ENCODE results near the gene HES3.
A peak's percentile ranks its signal among the peaks of the same experiment; 100 is the strongest.

HES3 gene

GRCh38 chr1:6205849-6206519 lies 38.0 kb upstream of the HES3 start, which contains the start of gene RNF207:
RNF207 (plus strand) TSS chr1:6206119; CDS start chr1:6206536, 417 bp downstream.
- H3K4me1 ChIP-seq (ENCODE audit: control insufficient read depth in 2 of 2, insufficient read depth in 1 of 2, low read depth in 1 of 2, low read length in 2 of 2): peaks cover 12 to 16% of the 10 kb centered on the region in 2 donors
- H2BK12ac ChIP-seq (ENCODE audit: low read length): peak within 1 kb of the TSS; percentile 84
- peak within 1 kb of the TSS; percentile 81 for H3K9ac ChIP-seq (ENCODE audit: low read depth, low read length, poor library complexity)
- peak within 1 kb of the TSS; percentile 94 for H3K18ac ChIP-seq (ENCODE audit: low read length)
- peak within 1 kb of the TSS; percentile 78 for H2AFZ ChIP-seq (ENCODE audit: low read length)
- peaks cover 0 to 2% of the 10 kb centered on the region in 2 donors for H3K9me3 ChIP-seq (replicated peaks in 1 of 2; ENCODE audit: control insufficient read depth in 2 of 2, insufficient read depth in 1 of 2, low read depth in 1 of 2, low read length in 2 of 2)
- H3K23ac ChIP-seq (ENCODE audit: low read depth, low read length, poor library complexity): peak within 1 kb of the TSS; percentile 85
- no CpG with 5 or more reads among the region's 66 CpGs for WGBS, 2 donors (ENCODE audit: extremely low coverage in 2 of 2, insufficient read length in 2 of 2, insufficient replicate concordance in 1 of 2)
- H3K4me2 ChIP-seq (ENCODE audit: insufficient read depth, low read length, poor library complexity, severe bottlenecking): peak within 1 kb of the TSS; percentile 62
- H2BK15ac ChIP-seq (ENCODE audit: low read length): peak within 1 kb of the TSS; percentile 81
- peak within 1 kb of the TSS; percentile 1 for H3K27ac ChIP-seq (replicated peaks; ENCODE audit: low read length)
- no peak within 1 kb of the TSS for H4K91ac ChIP-seq (ENCODE audit: low read depth, low read length, poor library complexity)
- H3K4me3 ChIP-seq (ENCODE audit: low read length in 2 of 2): peak within 1 kb of the TSS; percentile 33 to 51
- peaks cover 21 to 42% (median 31%) of the 10 kb centered on the region in 3 experiments for H3K27me3 ChIP-seq (ENCODE audit: control insufficient read depth in 3 of 3, insufficient read depth in 3 of 3, low read depth in 1 of 3, low read length in 3 of 3)
- no peak for DNase-seq (ENCODE audit: low spot score)
- H3K4ac ChIP-seq (ENCODE audit: low read length): no peak within 1 kb of the TSS
- H4K8ac ChIP-seq (ENCODE audit: low read depth, low read length): no peak within 1 kb of the TSS
- no peaks in the 10 kb centered on the region for H3K36me3 ChIP-seq (replicated peaks in 1 of 2; ENCODE audit: control insufficient read depth in 2 of 2, insufficient read depth in 2 of 2, low read length in 2 of 2)
- peak within 1 kb of the TSS; percentile 88 for H2AK5ac ChIP-seq (ENCODE audit: low read depth, low read length)
- peak within 1 kb of the TSS; percentile 100 for H2BK120ac ChIP-seq (ENCODE audit: low read depth, low read length)
- H3K79me1 ChIP-seq (ENCODE audit: low read depth, low read length): peaks cover 1% of the 10 kb centered on the region
- no peak within 1 kb of the TSS for H2BK5ac ChIP-seq (ENCODE audit: low read length)
- peak within 1 kb of the TSS; percentile 94 for H3K14ac ChIP-seq (ENCODE audit: low read length)

GRCh38 chr1:6206520-6206855 lies 37.5 kb upstream of the HES3 start:
- H3K23ac ChIP-seq (ENCODE audit: low read depth, low read length, poor library complexity): peak overlapping the region; percentile 85
- H3K18ac ChIP-seq (ENCODE audit: low read length): peak overlapping the region; percentile 94
- H3K9me3 ChIP-seq (replicated peaks in 1 of 2; ENCODE audit: control insufficient read depth in 2 of 2, insufficient read depth in 1 of 2, low read depth in 1 of 2, low read length in 2 of 2): peaks cover 0 to 2% of the 10 kb centered on the region in 2 donors
- H2BK15ac ChIP-seq (ENCODE audit: low read length): no peak overlapping the region
- H3K79me1 ChIP-seq (ENCODE audit: low read depth, low read length): peaks cover 1% of the 10 kb centered on the region
- H3K4ac ChIP-seq (ENCODE audit: low read length): no peak overlapping the region
- H2AFZ ChIP-seq (ENCODE audit: low read length): peak overlapping the region; percentile 78
- no peak overlapping the region for H2BK120ac ChIP-seq (ENCODE audit: low read depth, low read length)
- no CpG with 5 or more reads among the region's 25 CpGs for WGBS, 2 donors (ENCODE audit: extremely low coverage in 2 of 2, insufficient read length in 2 of 2, insufficient replicate concordance in 1 of 2)
- H2BK12ac ChIP-seq (ENCODE audit: low read length): peak overlapping the region; percentile 84
- H3K27ac ChIP-seq (replicated peaks; ENCODE audit: low read length): no peak overlapping the region
- H3K36me3 ChIP-seq (replicated peaks in 1 of 2; ENCODE audit: control insufficient read depth in 2 of 2, insufficient read depth in 2 of 2, low read length in 2 of 2): no peaks in the 10 kb centered on the region
- peak overlapping the region; percentile 62 for H3K4me2 ChIP-seq (ENCODE audit: insufficient read depth, low read length, poor library complexity, severe bottlenecking)
- DNase-seq (ENCODE audit: low spot score): no peak
- H3K27me3 ChIP-seq (ENCODE audit: control insufficient read depth in 3 of 3, insufficient read depth in 3 of 3, low read depth in 1 of 3, low read length in 3 of 3): peaks cover 21 to 42% (median 31%) of the 10 kb centered on the region in 3 experiments
- H2BK5ac ChIP-seq (ENCODE audit: low read length): no peak overlapping the region
- no peak overlapping the region for H3K9ac ChIP-seq (ENCODE audit: low read depth, low read length, poor library complexity)
- peak overlapping the region; percentile 88 for H2AK5ac ChIP-seq (ENCODE audit: low read depth, low read length)
- no peak overlapping the region for H4K8ac ChIP-seq (ENCODE audit: low read depth, low read length)
- peak overlapping the region; percentile 94 for H3K14ac ChIP-seq (ENCODE audit: low read length)
- no peak overlapping the region for H4K91ac ChIP-seq (ENCODE audit: low read depth, low read length, poor library complexity)
- H3K4me3 ChIP-seq (ENCODE audit: low read length in 2 of 2): no peak overlapping the region
- H3K4me1 ChIP-seq (ENCODE audit: control insufficient read depth in 2 of 2, insufficient read depth in 1 of 2, low read depth in 1 of 2, low read length in 2 of 2): peaks cover 12 to 16% of the 10 kb centered on the region in 2 donors

- peaks cover 21 to 42% (median 31%) of the 10 kb centered on the region in 3 experiments for H3K27me3 ChIP-seq (ENCODE audit: control insufficient read depth in 3 of 3, insufficient read depth in 3 of 3, low read depth in 1 of 3, low read length in 3 of 3)
These were observed 36.7 kb upstream of the HES3 start for GRCh38 chr1:6207075-6207885.

GRCh38 chr1:6207921-6208320 lies 36.1 kb upstream of the HES3 start:
- Histone ChIP-seq H3K27me3 (ENCODE audit: control insufficient read depth in 3 of 3, insufficient read depth in 3 of 3, low read depth in 1 of 3, low read length in 3 of 3) (peaks cover 21 to 42% (median 31%) of the 10 kb centered on the region in 3 experiments), H3K4me2 (ENCODE audit: insufficient read depth, low read length, poor library complexity, severe bottlenecking) (no peak overlapping the region), H2BK15ac (ENCODE audit: low read length) (peak overlapping the region; percentile 56), H3K23ac (ENCODE audit: low read depth, low read length, poor library complexity) (no peak overlapping the region), H3K4ac (ENCODE audit: low read length) (no peak overlapping the region), H3K27ac (replicated peaks; ENCODE audit: low read length) (no peak overlapping the region), H2BK12ac (ENCODE audit: low read length) (peak overlapping the region; percentile 2), H3K14ac (ENCODE audit: low read length) (peak overlapping the region; percentile 27), H2BK5ac (ENCODE audit: low read length) (no peak overlapping the region), H4K91ac (ENCODE audit: low read depth, low read length, poor library complexity) (no peak overlapping the region), H4K8ac (ENCODE audit: low read depth, low read length) (no peak overlapping the region), H3K18ac (ENCODE audit: low read length) (no peak overlapping the region), H3K4me3 (ENCODE audit: low read length in 2 of 2) (no peak overlapping the region), H3K9ac (ENCODE audit: low read depth, low read length, poor library complexity) (no peak overlapping the region), H3K79me1 (ENCODE audit: low read depth, low read length) (peaks cover 1% of the 10 kb centered on the region), H2AK5ac (ENCODE audit: low read depth, low read length) (peak overlapping the region; percentile 37), H3K36me3 (replicated peaks in 1 of 2; ENCODE audit: control insufficient read depth in 2 of 2, insufficient read depth in 2 of 2, low read length in 2 of 2) (no peaks in the 10 kb centered on the region), H2BK120ac (ENCODE audit: low read depth, low read length) (no peak overlapping the region), H2AFZ (ENCODE audit: low read length) (no peak overlapping the region), H3K4me1 (ENCODE audit: control insufficient read depth in 2 of 2, insufficient read depth in 1 of 2, low read depth in 1 of 2, low read length in 2 of 2) (peaks cover 12 to 16% of the 10 kb centered on the region in 2 donors), H3K9me3 (replicated peaks in 1 of 2; ENCODE audit: control insufficient read depth in 2 of 2, insufficient read depth in 1 of 2, low read depth in 1 of 2, low read length in 2 of 2) (peaks cover 0 to 2% of the 10 kb centered on the region in 2 donors)
- WGBS, 2 donors (ENCODE audit: extremely low coverage in 2 of 2, insufficient read length in 2 of 2, insufficient replicate concordance in 1 of 2): no CpG with 5 or more reads among the region's 10 CpGs
- no peak for DNase-seq (ENCODE audit: low spot score)

More at GRCh38 chr1:6207075-6207885, 36.7 kb upstream of the HES3 start:
- Histone ChIP-seq H3K18ac (ENCODE audit: low read length) (peak overlapping the region; percentile 2), H4K91ac (ENCODE audit: low read depth, low read length, poor library complexity) (no peak overlapping the region), H3K79me1 (ENCODE audit: low read depth, low read length) (peaks cover 1% of the 10 kb centered on the region), H2AK5ac (ENCODE audit: low read depth, low read length) (peak overlapping the region; percentile 88), H3K9ac (ENCODE audit: low read depth, low read length, poor library complexity) (peak overlapping the region; percentile 21), H2BK12ac (ENCODE audit: low read length) (peak overlapping the region; percentile 22), H3K9me3 (replicated peaks in 1 of 2; ENCODE audit: control insufficient read depth in 2 of 2, insufficient read depth in 1 of 2, low read depth in 1 of 2, low read length in 2 of 2) (peaks cover 0 to 2% of the 10 kb centered on the region in 2 donors), H2BK120ac (ENCODE audit: low read depth, low read length) (no peak overlapping the region), H3K4me2 (ENCODE audit: insufficient read depth, low read length, poor library complexity, severe bottlenecking) (no peak overlapping the region), H2BK5ac (ENCODE audit: low read length) (no peak overlapping the region), H3K4me1 (ENCODE audit: control insufficient read depth in 2 of 2, insufficient read depth in 1 of 2, low read depth in 1 of 2, low read length in 2 of 2) (peaks cover 12 to 16% of the 10 kb centered on the region in 2 donors), H3K36me3 (replicated peaks in 1 of 2; ENCODE audit: control insufficient read depth in 2 of 2, insufficient read depth in 2 of 2, low read length in 2 of 2) (no peaks in the 10 kb centered on the region), H3K14ac (ENCODE audit: low read length) (peak overlapping the region; percentile 27), H3K4ac (ENCODE audit: low read length) (no peak overlapping the region), H3K27ac (replicated peaks; ENCODE audit: low read length) (no peak overlapping the region), H3K4me3 (ENCODE audit: low read length in 2 of 2) (no peak overlapping the region), H2AFZ (ENCODE audit: low read length) (no peak overlapping the region), H2BK15ac (ENCODE audit: low read length) (peak overlapping the region; percentile 56), H3K23ac (ENCODE audit: low read depth, low read length, poor library complexity) (no peak overlapping the region), H4K8ac (ENCODE audit: low read depth, low read length) (no peak overlapping the region)
- no CpG with 5 or more reads among the region's 19 CpGs for WGBS, 2 donors (ENCODE audit: extremely low coverage in 2 of 2, insufficient read length in 2 of 2, insufficient replicate concordance in 1 of 2)
- DNase-seq (ENCODE audit: low spot score): no peak
